ENCODE results near the gene CEP162. TPM values are rescaled to one million over a fixed set of nuclear protein-coding genes. Genes with fewer than 3 reads are reported as not detected.

Gene CEP162
- total and polyA plus RNA-seq, 2 donors from 2014 or later, result 4.6 to 14.6 TPM

DNA sequence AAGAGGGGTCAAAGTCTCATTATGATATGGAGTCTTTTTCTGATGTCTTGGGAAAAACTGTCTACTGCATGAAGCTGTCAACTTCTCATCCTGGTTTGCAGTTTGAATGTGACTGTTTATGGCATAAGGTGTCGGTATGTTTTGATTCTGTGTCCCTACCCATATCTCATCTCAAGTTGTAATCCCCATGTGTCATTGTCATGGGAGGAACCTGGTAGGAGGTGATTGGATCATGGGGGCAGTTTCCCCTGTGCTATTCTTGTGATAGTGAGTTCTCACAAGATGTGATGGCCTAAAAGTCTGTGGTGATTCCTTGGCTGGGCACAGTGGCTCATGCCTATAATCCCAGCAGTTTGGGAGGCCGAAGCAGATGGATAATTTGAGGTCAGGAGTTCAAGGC is 146.2 kb downstream of the CEP162 start:
- FAIRE-seq, result no peak
- no peaks in the 10 kb centered on the region for H3K9me3 ChIP-seq (ENCODE audit: control insufficient read depth in 2 of 3, insufficient read depth in 1 of 3, low read length in 3 of 3)
- H3K4me1 ChIP-seq (ENCODE audit: control insufficient read depth in 2 of 3, insufficient read depth in 2 of 3, low read depth in 1 of 3, low read length in 3 of 3), result no peaks in the 10 kb centered on the region

DNA sequence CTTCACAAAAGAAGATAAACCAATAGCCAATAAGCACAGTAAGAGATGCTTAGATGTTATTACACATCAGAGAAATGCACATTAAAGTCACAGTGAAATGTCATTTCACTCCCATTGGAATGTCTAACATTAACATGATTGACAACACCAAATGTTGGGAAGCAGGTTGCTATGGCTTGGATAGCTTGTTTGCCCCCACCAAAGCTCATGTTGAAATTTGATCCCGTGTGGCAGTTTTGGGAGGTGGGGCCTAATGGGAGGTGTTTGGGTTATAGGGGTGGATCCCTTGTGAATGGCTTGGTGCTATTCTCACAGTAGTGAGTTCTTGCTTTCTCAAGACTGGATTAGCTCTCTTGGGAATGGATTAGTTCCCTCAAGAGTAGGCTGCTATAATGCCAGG is 149.1 kb downstream of the CEP162 start:
- FAIRE-seq (no peak), DNase-seq (peak in 1 of 5 donors; percentile 9)
- Histone ChIP-seq H3K36me3 (ENCODE audit: control insufficient read depth in 2 of 3, insufficient read depth in 3 of 3, low read length in 3 of 3) (no peaks in the 10 kb centered on the region), H3K27ac (ENCODE audit: low read depth in 2 of 2, low read length in 2 of 2) (no peak overlapping the region), H3K27me3 (ENCODE audit: control insufficient read depth, insufficient read depth, low read length) (no peaks in the 10 kb centered on the region), H3K4me3 (ENCODE audit: low read length in 3 of 3) (no peak overlapping the region), H3K9me3 (ENCODE audit: control insufficient read depth in 2 of 3, insufficient read depth in 1 of 3, low read length in 3 of 3) (no peaks in the 10 kb centered on the region), H3K4me1 (ENCODE audit: control insufficient read depth in 2 of 3, insufficient read depth in 2 of 3, low read depth in 1 of 3, low read length in 3 of 3) (no peaks in the 10 kb centered on the region), H3K9ac (ENCODE audit: low read length in 3 of 3) (no peak overlapping the region)
- TF ChIP-seq, protein P1, sequence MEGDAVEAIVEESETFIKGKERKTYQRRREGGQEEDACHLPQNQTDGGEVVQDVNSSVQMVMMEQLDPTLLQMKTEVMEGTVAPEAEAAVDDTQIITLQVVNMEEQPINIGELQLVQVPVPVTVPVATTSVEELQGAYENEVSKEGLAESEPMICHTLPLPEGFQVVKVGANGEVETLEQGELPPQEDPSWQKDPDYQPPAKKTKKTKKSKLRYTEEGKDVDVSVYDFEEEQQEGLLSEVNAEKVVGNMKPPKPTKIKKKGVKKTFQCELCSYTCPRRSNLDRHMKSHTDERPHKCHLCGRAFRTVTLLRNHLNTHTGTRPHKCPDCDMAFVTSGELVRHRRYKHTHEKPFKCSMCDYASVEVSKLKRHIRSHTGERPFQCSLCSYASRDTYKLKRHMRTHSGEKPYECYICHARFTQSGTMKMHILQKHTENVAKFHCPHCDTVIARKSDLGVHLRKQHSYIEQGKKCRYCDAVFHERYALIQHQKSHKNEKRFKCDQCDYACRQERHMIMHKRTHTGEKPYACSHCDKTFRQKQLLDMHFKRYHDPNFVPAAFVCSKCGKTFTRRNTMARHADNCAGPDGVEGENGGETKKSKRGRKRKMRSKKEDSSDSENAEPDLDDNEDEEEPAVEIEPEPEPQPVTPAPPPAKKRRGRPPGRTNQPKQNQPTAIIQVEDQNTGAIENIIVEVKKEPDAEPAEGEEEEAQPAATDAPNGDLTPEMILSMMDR (IDR thresholded peaks at IDR 0.05; ENCODE audit: borderline replicate concordance, extremely low read depth, insufficient read depth), result no peak
- intact Hi-C loops (cut with DNase I), result no loop called here

More for the DNA sequence above, 146.2 kb downstream of the CEP162 start:
- no peaks in the 10 kb centered on the region for H3K36me3 ChIP-seq (ENCODE audit: control insufficient read depth in 2 of 3, insufficient read depth in 3 of 3, low read length in 3 of 3)
- H3K27ac ChIP-seq (ENCODE audit: low read depth in 2 of 2, low read length in 2 of 2), result no peak overlapping the region
- H3K9ac ChIP-seq (ENCODE audit: low read length in 3 of 3), result no peak overlapping the region
- no peaks in the 10 kb centered on the region for H3K27me3 ChIP-seq (ENCODE audit: control insufficient read depth, insufficient read depth, low read length)
- no peak for DNase-seq
- H3K4me3 ChIP-seq (ENCODE audit: low read length in 3 of 3), result no peak overlapping the region
- intact Hi-C loops (cut with DNase I), result no loop called here
- TF ChIP-seq, protein P1 (IDR thresholded peaks at IDR 0.05; ENCODE audit: borderline replicate concordance, extremely low read depth, insufficient read depth), result no peak

- no peak for FAIRE-seq
Observed at GRCh38 chr6:84077645-84078044, 149.8 kb downstream of the CEP162 start.

More at GRCh38 chr6:84077645-84078044, 149.8 kb downstream of the CEP162 start:
- Histone ChIP-seq H3K4me1 (ENCODE audit: control insufficient read depth in 2 of 3, insufficient read depth in 2 of 3, low read depth in 1 of 3, low read length in 3 of 3) (no peaks in the 10 kb centered on the region), H3K9me3 (ENCODE audit: control insufficient read depth in 2 of 3, insufficient read depth in 1 of 3, low read length in 3 of 3) (no peaks in the 10 kb centered on the region), H3K9ac (ENCODE audit: low read length in 3 of 3) (no peak overlapping the region), H3K36me3 (ENCODE audit: control insufficient read depth in 2 of 3, insufficient read depth in 3 of 3, low read length in 3 of 3) (no peaks in the 10 kb centered on the region), H3K27ac (ENCODE audit: low read depth in 2 of 2, low read length in 2 of 2) (no peak overlapping the region), H3K4me3 (ENCODE audit: low read length in 3 of 3) (no peak overlapping the region), H3K27me3 (ENCODE audit: control insufficient read depth, insufficient read depth, low read length) (no peaks in the 10 kb centered on the region)
- TF ChIP-seq, protein P1 (IDR thresholded peaks at IDR 0.05; ENCODE audit: borderline replicate concordance, extremely low read depth, insufficient read depth), result no peak
- DNase-seq, result no peak
- intact Hi-C loops (cut with DNase I), result no loop called here
